ENCODE measurements around the gene GARIN3. TPM values are rescaled to one million over a fixed set of nuclear protein-coding genes. Genes with fewer than 3 reads are reported as not detected.

GARIN3 gene
- total RNA-seq, 1 experiment from 2014 or later, result not detected

DNA sequence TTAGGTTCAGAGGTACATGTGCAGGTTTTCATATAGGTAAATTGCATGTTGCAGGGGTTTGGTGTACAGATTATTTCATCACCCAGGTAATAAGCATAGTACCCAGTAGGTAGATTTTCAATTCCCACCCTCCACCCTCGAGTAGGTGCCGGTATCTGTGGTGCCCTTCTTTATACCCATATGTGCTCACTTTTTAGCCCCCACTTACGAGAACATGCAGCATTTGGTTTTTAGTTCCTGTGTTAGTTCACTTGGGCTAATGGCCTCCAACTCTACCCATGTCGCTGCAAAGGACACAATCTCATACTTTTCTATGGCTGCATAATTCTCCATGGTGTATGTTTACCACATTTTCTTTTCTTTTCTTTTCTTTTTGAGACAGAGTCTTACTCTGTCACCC is 35.8 kb upstream of the GARIN3 start:
- Histone ChIP-seq H3K4me3 (no peak overlapping the region), H2AFZ (no peak overlapping the region), H3K79me2 (ENCODE audit: low read depth) (no peaks in the 10 kb centered on the region), H3K9me3 (ENCODE audit: insufficient read depth, low read depth) (no peaks in the 10 kb centered on the region), H3K4me2 (no peak overlapping the region), H3F3A (ENCODE audit: insufficient read depth, low read depth) (no peaks in the 10 kb centered on the region), H4K20me1 (ENCODE audit: insufficient read depth) (no peaks in the 10 kb centered on the region), H3K36me3 (ENCODE audit: low read depth) (no peaks in the 10 kb centered on the region), H3K27ac (no peak overlapping the region), H3K9me2 (ENCODE audit: insufficient read depth) (no peaks in the 10 kb centered on the region), H3K27me3 (ENCODE audit: insufficient read depth, low read depth) (peaks cover 25% of the 10 kb centered on the region; the same call in 1 of the 2 replicates), H3K4me1 (replicated peaks; ENCODE audit: insufficient read depth) (no peaks in the 10 kb centered on the region)
- DNase-seq, result no peak
- no TSS peak for BruUV-seq (replicated peaks)
- intact Hi-C loops (cut with micrococcal nuclease; ENCODE audit: unreplicated experiment), result no loop called here
- ChIA-PET POLR2A (ENCODE audit: unreplicated experiment) (no interaction called here), CTCF (no interaction called here)
- TF ChIP-seq CTCF (conservative IDR thresholded peaks at IDR 0.05) (no peak), EZH2 (IDR thresholded peaks at IDR 0.05; ENCODE audit: low read depth) (no peak)

DNA sequence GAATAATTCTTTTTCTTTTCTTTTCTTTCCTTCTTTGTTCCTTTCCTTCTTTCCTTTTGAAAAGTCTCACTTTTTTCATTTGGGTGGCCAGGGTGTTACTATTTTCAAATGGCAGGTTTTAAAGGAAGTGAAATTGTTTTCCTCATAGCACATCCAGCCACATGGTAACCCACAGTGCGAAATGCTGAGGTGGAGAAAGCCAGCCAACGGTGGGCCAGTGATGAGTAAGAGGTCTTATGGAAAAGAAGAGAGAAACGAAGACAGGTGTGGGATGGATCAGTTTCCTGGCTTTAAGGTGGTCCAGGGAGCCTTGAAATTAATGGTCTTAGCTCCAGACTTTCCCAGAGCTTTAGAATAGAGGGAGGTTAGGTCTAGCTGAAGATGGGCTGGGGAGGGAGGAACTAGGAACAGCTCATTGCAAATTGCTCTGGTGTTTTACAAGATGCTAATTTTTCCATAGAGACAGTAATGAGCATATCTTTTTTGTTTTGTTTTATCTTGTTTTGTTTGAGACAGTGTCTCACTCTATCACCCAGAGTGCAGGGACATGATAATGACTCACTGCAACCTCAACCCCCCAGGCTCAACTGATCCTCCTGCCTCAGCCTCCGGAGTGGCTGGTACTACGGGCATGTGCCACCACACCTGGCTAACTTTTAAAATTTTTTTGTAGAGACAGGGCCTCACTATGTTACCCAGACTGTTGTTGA is 32.4 kb upstream of the GARIN3 start:
- ChIA-PET POLR2A (ENCODE audit: unreplicated experiment) (no interaction called here), CTCF (no interaction called here)
- H3K4me2 ChIP-seq, result no peak overlapping the region
- H3K36me3 ChIP-seq (ENCODE audit: low read depth), result no peaks in the 10 kb centered on the region
- intact Hi-C loops (cut with micrococcal nuclease; ENCODE audit: unreplicated experiment), result no loop called here
- BruUV-seq (replicated peaks), result no TSS peak
- no peaks in the 10 kb centered on the region for H3K9me3 ChIP-seq (ENCODE audit: insufficient read depth, low read depth)
- H3K27me3 ChIP-seq (ENCODE audit: insufficient read depth, low read depth), result peaks cover 47% of the 10 kb centered on the region; the same call in 1 of the 2 replicates
- H3K4me3 ChIP-seq, result no peak overlapping the region
- no peak overlapping the region for H3K27ac ChIP-seq
- no peak for DNase-seq
- no peaks in the 10 kb centered on the region for H3K9me2 ChIP-seq (ENCODE audit: insufficient read depth)
- H3K79me2 ChIP-seq (ENCODE audit: low read depth), result no peaks in the 10 kb centered on the region
- H3F3A ChIP-seq (ENCODE audit: insufficient read depth, low read depth), result no peaks in the 10 kb centered on the region
- no peaks in the 10 kb centered on the region for H3K4me1 ChIP-seq (replicated peaks; ENCODE audit: insufficient read depth)
- no peaks in the 10 kb centered on the region for H4K20me1 ChIP-seq (ENCODE audit: insufficient read depth)
- H2AFZ ChIP-seq, result no peak overlapping the region
- TF ChIP-seq EZH2 (IDR thresholded peaks at IDR 0.05; ENCODE audit: low read depth), result no peak
- TF ChIP-seq CTCF (conservative IDR thresholded peaks at IDR 0.05), result no peak

GRCh38 chr5:157197086-157197485 is 31.0 kb upstream of the GARIN3 start:
- no TSS peak for BruUV-seq (replicated peaks)
- no peaks in the 10 kb centered on the region for H3K79me2 ChIP-seq (ENCODE audit: low read depth)
- ChIA-PET CTCF (no interaction called here), POLR2A (ENCODE audit: unreplicated experiment) (no interaction called here)
- no peaks in the 10 kb centered on the region for H3K36me3 ChIP-seq (ENCODE audit: low read depth)
- TF ChIP-seq CTCF (conservative IDR thresholded peaks at IDR 0.05) (no peak), EZH2 (IDR thresholded peaks at IDR 0.05; ENCODE audit: low read depth) (no peak)
- no peaks in the 10 kb centered on the region for H4K20me1 ChIP-seq (ENCODE audit: insufficient read depth)
- H2AFZ ChIP-seq, result no peak overlapping the region
- no peak overlapping the region for H3K4me3 ChIP-seq
- peaks cover 55% of the 10 kb centered on the region; the same call in 1 of the 2 replicates for H3K27me3 ChIP-seq (ENCODE audit: insufficient read depth, low read depth)
- no peaks in the 10 kb centered on the region for H3K4me1 ChIP-seq (replicated peaks; ENCODE audit: insufficient read depth)
- no peak overlapping the region for H3K27ac ChIP-seq
- DNase-seq, result no peak
- H3F3A ChIP-seq (ENCODE audit: insufficient read depth, low read depth), result no peaks in the 10 kb centered on the region
- no peaks in the 10 kb centered on the region for H3K9me2 ChIP-seq (ENCODE audit: insufficient read depth)
- intact Hi-C loops (cut with micrococcal nuclease; ENCODE audit: unreplicated experiment), result no loop called here
- H3K9me3 ChIP-seq (ENCODE audit: insufficient read depth, low read depth), result no peaks in the 10 kb centered on the region
- no peak overlapping the region for H3K4me2 ChIP-seq

Measured in PC-9 (cell line).